ENCODE data around the gene BBS4.
A peak's percentile ranks its signal among the peaks of the same experiment; 100 is the strongest.
"Not testable (repeated sequence)": the region's sequence is repeated elsewhere in the genome, so short reads cannot be mapped to it uniquely, and the experiment has no call there.

The BBS4 gene

DNA sequence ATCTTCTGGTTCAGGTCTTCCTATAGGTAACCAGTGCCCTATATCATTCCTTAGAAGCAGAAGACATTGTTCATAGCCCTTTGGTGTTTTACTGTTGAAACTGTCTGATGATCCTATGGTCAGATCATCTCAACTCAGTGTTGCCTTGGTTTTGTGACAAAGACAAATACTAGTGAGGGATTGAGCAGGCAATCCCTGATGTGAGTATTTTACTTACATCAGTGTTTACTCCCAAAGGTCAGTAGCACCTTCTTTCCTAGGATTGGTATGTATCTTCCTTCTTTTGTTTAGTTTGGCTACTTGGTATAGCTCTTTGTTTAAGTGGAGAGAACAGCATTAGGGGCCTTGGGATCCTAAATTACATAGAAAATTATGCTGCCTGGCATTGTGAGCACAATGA is 41.1 kb downstream of the BBS4 start:
- TF ChIP-seq, protein P1, sequence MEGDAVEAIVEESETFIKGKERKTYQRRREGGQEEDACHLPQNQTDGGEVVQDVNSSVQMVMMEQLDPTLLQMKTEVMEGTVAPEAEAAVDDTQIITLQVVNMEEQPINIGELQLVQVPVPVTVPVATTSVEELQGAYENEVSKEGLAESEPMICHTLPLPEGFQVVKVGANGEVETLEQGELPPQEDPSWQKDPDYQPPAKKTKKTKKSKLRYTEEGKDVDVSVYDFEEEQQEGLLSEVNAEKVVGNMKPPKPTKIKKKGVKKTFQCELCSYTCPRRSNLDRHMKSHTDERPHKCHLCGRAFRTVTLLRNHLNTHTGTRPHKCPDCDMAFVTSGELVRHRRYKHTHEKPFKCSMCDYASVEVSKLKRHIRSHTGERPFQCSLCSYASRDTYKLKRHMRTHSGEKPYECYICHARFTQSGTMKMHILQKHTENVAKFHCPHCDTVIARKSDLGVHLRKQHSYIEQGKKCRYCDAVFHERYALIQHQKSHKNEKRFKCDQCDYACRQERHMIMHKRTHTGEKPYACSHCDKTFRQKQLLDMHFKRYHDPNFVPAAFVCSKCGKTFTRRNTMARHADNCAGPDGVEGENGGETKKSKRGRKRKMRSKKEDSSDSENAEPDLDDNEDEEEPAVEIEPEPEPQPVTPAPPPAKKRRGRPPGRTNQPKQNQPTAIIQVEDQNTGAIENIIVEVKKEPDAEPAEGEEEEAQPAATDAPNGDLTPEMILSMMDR (IDR thresholded peaks at IDR 0.05; ENCODE audit: insufficient read depth, low read depth, low read length, missing control alignments): no peak
- no peak for DNase-seq (ENCODE audit: low read depth)
- no peak overlapping the region for H3K4me3 ChIP-seq (ENCODE audit: low read length)

DNA sequence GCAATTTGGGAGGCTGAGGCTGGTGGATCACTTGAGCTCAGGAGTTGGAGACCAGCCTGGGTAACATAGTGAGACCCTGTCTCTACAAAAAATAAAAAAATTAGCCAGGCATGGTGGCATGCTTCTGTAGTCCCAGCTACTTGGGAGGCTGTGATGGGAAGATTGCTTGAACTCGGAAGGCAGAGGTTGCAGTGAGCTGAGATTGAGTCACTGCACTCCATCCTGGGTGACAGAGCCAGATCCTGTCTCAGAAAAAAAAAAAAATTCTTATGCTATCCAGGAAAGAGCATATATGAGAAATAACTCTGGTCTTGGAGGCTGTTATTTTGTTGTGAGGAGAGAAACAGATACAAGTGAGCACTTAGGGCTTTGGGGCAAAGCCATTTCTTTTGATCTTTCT is 42.2 kb downstream of the BBS4 start:
- not testable (repeated sequence) for H3K4me3 ChIP-seq (ENCODE audit: low read length); DNase-seq (ENCODE audit: low read depth)

DNA sequence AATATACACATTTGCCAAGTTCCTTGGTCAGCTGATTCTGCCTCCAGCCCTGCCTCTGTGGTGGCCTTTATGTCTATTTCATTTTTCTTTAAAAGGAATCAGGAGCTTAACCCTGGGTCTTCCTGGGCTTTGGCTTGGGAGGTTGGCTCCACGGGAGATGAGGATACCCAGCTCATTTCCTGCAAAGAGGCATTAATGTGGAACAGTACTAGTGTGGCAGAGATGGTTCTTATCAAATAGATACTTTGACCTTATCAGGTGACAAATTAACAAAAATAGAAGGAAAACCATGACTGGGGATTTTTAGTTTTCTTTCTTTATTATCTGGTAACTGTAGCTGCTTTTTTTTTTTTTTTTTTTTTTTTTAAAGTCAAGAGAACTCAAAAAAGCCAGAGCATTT is 42.8 kb downstream of the BBS4 start:
- TF ChIP-seq, protein P1 (IDR thresholded peaks at IDR 0.05; ENCODE audit: insufficient read depth, low read depth, low read length, missing control alignments): no peak
- H3K4me3 ChIP-seq (ENCODE audit: low read length): no peak overlapping the region
- no peak for DNase-seq (ENCODE audit: low read depth)

DNA sequence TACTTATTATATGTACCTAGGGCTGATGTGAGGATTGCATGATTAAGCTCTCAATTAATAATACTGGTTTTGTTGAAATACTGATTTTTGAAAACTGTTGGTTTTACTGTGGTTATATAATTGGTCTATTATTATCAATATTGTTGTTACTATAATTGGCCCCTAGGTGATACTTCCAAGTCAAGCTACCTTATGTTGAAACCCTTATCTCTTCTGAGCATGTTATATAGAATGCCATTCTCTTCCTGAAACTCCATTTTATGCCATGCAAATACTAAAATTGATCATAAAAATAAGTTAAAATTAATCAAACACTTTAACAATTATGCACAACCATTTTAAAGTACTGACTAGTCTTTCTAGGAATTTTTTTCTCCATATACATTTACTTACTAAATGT is 46.1 kb downstream of the BBS4 start:
- H3K4me3 ChIP-seq (ENCODE audit: low read length): no peak overlapping the region
- DNase-seq (ENCODE audit: low read depth): no peak
- TF ChIP-seq, protein P1 (IDR thresholded peaks at IDR 0.05; ENCODE audit: insufficient read depth, low read depth, low read length, missing control alignments): no peak

DNA sequence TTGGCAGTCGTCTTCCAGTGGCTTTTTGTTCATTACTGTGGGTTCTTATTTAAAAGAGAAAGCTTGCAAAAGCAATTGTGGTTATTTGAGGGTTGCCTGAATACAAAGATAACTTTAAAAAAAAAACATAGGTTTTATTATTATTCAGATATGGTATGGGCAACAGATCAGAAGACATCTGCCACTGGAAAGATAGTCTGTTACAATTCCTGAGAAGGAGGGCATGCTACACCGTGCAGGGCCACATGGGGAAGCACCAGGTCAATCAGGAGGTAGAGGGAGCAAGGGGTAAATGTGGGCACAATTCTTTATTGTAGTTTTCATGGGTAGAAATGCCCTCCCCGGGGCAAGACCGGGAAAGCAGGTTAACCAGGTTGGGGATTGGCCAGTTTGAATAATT is 46.5 kb downstream of the BBS4 start:
- H3K4me3 ChIP-seq (ENCODE audit: low read length): no peak overlapping the region
- TF ChIP-seq, protein P1 (IDR thresholded peaks at IDR 0.05; ENCODE audit: insufficient read depth, low read depth, low read length, missing control alignments): peak; percentile 13
- DNase-seq (ENCODE audit: low read depth): no peak

DNA sequence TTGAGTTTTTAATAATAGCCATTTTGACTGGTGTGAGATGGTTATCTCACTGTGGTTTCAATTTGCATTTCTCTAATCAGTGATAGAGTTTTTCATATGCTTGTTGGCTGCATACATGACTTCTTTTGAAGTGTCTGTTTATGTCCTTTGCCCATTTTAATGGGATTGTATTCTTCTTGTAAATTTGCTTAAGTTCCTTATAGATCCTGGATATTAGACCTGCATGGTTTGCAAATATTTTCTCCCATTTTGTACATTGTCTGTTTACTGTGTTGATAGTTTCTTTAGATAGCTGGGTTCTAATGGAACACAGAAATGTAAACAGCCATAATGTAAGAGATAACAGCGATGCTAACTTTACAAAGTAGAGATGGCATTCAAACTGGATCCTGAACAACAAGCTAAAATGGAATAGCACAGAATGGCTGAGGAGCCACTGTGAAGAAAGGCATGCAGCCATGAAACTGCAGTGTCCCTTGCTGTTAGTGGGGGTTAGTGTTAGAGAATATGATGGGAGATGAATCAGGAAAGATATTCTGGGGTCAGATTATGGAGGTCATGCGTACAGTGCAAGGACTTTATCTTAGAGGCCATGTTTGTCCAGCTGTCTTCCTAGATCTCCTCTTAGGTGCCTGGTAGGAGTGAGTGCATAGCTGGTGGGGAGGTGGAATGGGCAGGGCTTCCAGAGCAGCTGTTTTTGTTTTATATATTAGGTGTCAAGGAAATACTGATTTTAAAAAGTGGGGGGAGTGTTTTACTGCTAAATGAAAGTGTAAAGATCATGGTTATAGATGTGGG is 48.1 kb downstream of the BBS4 start:
- TF ChIP-seq, protein P1 (IDR thresholded peaks at IDR 0.05; ENCODE audit: insufficient read depth, low read depth, low read length, missing control alignments): no peak
- no peak for DNase-seq (ENCODE audit: low read depth)
- H3K4me3 ChIP-seq (ENCODE audit: low read length): no peak overlapping the region

DNA sequence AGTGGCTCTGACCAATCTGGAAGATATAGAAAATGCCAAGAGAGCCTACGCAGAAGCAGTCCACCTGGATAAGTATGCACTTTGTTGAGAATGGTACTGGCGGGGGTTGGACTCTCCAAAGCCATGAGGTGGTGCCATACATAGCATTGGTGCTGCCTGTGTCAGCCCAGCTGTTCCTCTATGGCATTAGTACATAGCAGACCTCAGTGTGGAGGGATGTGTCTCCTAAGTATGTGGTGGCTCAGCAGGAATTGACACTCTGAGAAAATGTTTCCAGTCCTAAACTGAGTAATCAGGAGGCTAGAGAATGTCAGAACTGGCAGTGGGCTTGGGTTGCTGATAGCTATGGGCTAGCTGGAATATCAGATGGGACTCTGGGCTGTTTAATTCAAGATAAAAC is 49.1 kb downstream of the BBS4 start:
- no peak overlapping the region for H3K4me3 ChIP-seq (ENCODE audit: low read length)
- DNase-seq (ENCODE audit: low read depth): no peak
- TF ChIP-seq, protein P1 (IDR thresholded peaks at IDR 0.05; ENCODE audit: insufficient read depth, low read depth, low read length, missing control alignments): no peak

Data from epithelial cell of esophagus (primary cell).